SH-SY5Y (cell line): Measurements from ENCODE around the gene DCAF4.

ENCODE experiments used
- GATA2 ChIP-seq: IDR thresholded peaks from 2 replicates; pipeline ENCODE4 v1.6.1; 2011; ENCODE audit warnings: mild to moderate bottlenecking, low read depth, low read length
- GATA3 ChIP-seq: IDR thresholded peaks from 2 replicates; pipeline ENCODE4 v1.6.1; 2011; ENCODE audit warnings: low read depth, mild to moderate bottlenecking, low read length, moderate library complexity

GRCh38 chr14:72939630-72940029 lies 13.4 kb downstream of the DCAF4 start:
- TF ChIP-seq GATA2 = no peak
- no peak for TF ChIP-seq GATA3
